KG1 (cell line): Measurements from ENCODE around the gene OBSCN.

Source experiments
- DNase-seq: peaks from one replicate; lab custom pipeline; 2025; lab: John Stamatoyannopoulos, UW

The OBSCN gene

DNA sequence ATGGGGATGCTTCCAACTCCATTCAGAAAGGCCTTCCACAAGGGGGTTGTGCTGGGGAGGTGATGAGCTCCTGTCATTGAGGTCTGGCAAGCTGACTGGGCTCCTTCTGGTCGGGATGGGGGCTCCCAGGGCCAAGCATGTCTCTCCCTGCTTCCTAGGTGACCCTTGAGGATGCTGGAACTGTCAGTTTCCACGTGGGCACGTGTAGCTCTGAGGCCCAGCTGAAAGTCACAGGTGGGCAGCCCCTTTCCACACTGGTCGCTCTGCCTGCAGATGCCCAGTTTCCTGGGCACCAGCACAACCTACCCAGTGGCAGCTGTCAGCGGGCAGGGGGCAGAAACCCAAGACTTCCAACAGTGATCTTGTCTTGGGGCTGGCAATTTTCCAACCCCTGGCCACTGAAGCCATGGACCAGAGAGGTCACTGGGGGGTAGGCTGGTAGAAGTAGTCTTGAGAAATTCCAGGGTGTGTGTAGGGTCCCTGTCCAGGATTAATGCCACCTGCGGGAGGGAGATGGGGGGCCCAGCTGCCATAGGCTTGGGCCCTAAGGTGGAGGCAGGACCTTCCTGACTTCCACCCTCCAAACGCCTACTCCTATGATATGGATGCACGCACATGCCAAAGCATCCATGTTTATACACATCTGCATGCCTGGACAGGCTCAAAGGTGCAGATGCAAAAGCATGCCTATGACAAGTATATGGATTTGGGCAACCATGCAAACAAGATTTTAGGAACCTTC, 101.7 kb downstream of the OBSCN start:
- DNase-seq: no peak

DNA sequence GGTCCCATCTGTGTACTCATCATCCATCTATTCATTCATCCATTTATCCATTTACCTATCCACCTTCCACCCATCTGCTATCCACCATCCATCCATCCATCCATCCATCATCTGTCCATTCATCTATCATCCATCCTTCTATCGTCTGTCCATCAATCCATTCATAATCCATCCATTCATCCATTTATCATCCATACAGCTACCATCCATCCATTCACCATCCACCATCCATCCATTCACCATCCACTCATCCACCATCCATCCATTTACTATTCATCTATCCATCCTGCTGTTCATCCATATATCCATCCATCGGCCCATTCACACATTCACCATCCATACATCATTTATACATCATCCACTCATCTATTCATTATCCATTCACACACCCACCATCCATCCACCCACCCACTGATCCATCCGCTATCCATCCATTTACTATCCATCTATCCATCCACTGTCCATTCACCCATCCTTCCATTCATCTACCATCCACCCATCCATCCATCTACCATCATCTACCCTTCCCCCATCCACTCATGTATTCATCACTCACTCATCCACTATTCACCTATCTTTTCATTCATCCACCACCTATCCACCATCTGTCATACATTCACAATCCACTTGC, 102.4 kb downstream of the OBSCN start:
- no peak for DNase-seq

DNA sequence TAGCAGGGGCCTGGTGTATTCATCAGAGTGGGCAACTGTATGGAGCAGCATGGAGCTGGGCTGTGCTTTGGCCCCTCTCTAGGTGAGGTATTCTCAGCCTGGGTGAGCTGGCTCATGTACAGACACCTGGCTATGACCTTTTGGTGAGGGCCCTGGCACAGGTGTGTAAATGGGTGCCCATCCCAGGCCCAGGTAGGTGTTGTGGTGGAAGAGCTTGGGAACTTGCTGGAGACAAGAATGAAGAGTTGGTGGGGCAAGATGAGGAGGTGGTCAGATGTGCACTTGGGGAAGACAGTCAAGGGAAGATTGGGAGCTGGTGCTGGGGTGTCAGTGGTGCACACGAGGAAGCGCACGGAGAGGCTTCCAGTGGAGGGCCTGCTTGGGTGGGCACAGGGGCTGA, 103.2 kb downstream of the OBSCN start:
- DNase-seq: no peak

DNA sequence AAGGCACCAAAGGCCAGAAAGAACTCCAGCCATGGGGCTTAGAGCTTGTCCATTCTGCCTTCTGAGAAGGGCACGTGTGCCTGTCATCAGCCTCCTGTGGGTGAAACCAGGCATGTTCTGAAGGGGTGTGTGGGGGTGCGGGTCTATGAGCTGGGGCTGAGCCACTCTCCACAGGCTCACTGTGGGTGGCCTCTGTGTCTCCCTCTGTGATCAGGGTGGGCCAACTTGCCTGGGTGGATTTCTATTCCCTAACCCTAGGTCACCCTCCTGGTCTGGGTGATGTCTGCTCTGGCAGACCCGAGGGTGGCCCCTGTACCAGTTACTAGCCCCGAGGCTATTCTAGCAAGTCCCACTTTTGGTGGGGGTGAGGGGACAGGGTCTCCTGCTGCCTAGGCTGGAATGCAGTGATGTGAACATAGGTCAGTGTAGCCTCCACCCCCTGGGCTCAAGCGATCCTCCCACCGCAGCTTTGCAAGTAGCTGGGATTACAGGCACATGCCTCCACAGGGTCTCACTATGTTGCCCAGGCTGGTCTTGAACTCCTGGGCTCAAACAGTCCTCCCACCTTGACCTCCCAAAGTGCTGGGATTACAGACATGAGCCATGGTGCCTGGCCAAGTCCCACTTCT, 104.4 kb downstream of the OBSCN start:
- DNase-seq: no peak

DNA sequence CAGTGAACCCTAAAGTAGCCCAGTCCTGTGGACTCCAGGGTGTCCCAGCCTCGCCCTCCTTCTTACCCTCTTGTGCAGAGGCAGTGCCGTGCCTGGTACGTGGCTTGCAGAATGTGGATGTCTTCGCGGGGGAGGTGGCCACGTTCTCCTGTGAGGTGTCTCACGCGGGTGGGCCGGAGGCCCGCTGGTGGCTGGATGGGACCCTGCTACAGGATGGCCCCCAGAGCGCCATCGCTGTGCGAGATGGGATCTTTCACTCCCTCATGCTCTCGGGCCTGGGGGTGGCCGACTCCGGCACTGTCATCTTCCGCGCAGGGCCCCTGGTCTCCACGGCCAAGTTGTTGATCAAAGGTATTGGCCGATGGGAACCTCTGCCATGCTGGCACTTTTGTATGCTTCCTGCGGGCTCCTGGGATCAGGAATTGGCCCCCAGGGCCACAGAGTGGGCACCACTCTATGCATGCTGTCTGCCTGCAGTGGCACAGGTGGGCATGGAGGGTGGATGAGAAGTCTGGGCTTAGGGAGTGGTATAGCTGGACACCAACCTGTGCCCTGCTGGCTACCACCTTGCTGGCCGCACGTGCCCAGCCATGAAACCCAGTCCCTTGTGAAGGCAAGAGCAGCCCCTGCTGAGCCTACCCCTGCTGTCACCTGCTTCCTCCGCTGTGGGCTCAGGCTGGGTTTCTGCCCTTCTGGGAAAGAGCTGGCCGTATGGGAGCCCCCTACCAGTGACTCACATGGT, 105.9 kb downstream of the OBSCN start:
- no peak for DNase-seq

DNA sequence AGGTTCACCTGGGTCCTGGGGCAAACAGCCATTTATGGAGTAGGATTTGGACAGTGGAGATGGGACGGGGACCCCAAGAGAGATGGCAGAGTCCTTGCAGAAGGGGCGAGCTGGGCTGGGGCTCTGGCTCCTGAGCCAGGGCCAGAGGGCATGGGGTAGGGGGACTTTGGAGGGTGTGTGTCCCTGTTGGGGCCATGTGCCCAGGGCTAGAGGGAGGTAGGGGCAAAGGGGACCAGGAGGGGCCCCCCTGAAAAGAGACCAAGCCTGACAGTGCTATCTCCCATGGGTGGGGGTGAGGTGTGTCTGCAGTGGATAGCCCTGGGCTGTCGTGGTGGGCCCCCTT, 106.4 kb downstream of the OBSCN start:
- DNase-seq: no peak

DNA sequence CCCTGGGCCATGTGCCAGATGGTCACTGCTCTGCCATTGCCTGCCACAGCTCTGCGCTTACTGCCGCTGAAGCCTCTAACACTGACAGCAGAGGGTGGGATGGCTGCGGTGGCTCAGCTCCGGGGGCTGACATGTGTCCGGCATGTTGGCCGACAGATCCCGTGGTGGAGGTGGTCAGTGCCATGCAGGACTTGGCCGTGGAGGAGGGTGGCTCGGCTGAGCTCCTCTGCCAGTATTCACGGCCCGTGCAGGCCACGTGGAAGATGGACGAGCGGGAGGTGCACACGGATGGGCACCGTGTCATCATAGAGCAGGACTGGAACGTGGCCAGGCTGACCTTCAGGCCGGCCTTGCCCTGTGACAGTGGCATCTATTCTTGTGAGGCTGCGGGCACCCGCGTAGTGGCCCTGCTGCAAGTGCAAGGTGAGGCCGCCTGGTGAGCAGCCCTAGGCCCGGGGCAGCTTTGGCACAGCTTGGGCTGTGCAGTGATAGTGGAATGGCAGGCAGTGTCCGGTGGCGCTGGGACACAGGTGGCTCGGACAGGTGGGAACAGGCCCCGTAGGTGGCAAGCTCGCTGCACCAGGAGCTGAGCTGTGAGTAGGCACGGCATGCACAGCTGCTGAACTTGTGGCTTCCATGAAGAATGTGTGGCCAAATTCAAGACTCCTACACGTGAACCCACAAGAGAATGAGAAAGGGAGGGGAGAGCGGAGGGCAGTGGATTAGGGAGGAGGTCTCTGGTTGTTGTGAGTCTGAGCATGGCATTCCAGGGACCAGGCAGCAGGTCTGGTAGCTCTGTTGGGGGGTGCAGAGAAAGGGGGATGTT, 107.0 kb downstream of the OBSCN start:
- DNase-seq: no peak

DNA sequence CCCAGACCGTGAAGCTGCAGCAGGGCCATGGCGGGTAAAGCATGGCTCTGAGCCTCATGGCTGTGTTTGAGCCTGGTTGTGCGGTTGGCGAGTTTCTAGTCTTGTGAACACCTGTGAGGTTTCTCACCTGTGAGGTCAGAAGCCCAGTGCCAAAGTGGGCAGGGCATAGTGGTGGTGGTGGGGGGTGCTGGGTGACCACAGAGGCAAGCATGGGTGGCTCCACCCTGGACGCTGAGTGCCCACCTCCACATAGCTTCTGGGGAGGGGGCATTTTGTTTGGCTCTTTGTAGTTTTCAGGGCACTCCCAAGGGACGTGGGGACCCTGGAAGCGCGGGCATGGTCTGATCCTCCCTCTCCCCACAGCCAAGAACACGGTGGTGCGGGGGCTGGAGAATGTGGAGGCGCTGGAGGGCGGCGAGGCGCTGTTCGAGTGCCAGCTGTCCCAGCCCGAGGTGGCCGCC, 107.7 kb downstream of the OBSCN start:
- no peak for DNase-seq

DNA sequence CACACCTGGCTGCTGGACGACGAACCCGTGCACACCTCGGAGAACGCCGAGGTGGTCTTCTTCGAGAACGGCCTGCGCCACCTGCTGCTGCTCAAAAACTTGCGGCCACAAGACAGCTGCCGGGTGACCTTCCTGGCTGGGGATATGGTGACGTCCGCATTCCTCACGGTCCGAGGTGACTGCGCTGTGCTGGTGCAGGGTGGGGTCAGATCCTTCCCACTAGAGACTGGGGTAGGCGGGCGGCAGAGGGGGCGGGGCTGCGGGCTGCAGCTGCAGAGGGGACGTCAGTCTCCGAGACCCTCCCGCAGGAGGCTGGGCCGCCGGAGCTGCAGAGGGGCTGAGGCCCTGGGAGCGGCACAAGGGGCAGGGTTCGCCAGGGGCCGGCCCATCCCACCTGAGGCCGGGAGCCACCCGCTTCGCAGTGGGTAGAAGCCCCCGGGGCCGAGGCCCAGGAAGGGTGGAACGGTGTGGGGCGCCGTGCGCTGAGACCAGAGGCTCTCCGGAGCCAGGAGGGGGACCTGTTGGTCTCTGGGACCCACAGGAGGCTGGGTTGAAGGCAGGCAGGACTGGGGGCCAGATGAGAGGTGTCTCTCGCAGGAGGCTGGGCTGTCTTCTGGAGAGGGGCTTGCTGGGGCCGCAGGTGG, 108.2 kb downstream of the OBSCN start:
- DNase-seq: no peak

DNA sequence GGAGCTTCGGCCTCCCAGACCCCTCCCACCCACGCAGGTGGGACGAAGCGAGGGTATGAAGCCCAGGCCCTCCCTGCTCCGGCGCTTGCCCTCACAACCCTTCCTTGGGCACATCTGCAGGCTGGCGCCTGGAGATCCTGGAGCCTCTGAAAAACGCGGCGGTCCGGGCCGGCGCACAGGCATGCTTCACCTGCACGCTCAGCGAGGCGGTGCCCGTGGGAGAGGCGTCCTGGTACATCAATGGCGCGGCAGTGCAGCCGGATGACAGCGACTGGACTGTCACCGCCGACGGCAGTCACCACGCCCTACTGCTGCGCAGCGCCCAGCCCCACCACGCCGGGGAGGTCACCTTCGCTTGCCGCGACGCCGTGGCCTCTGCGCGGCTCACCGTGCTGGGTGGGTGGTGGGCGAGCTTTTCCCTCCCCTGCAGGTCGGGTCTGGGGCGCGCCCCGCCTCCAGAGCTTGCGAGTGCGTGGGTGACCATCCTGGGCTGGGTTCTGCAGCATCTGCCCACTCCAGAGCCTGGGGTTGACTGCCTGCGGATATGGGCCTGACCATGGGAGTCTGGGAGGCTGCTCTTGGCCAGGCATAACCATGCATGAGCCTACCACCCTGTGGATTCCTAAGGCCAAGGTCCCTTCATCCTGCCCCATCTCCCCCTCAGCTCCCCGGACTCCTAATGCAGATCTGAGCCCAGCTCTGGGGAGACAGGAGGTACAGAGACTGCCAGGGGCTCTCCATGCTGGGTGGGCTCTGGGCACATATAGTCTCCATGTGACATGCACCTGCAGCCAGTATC, 108.9 kb downstream of the OBSCN start:
- no peak for DNase-seq

DNA sequence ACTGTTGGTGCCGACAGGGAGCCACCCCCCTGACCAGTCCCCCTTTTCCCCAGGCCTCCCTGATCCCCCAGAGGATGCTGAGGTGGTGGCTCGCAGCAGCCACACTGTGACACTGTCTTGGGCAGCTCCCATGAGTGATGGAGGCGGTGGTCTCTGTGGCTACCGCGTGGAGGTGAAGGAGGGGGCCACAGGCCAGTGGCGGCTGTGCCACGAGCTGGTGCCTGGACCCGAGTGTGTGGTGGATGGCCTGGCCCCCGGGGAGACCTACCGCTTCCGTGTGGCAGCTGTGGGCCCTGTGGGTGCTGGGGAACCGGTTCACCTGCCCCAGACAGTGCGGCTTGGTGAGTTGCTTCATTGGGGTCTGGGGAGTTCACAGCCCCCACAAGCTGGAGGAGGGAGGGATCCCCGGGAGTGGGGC, 109.6 kb downstream of the OBSCN start:
- no peak for DNase-seq

DNA sequence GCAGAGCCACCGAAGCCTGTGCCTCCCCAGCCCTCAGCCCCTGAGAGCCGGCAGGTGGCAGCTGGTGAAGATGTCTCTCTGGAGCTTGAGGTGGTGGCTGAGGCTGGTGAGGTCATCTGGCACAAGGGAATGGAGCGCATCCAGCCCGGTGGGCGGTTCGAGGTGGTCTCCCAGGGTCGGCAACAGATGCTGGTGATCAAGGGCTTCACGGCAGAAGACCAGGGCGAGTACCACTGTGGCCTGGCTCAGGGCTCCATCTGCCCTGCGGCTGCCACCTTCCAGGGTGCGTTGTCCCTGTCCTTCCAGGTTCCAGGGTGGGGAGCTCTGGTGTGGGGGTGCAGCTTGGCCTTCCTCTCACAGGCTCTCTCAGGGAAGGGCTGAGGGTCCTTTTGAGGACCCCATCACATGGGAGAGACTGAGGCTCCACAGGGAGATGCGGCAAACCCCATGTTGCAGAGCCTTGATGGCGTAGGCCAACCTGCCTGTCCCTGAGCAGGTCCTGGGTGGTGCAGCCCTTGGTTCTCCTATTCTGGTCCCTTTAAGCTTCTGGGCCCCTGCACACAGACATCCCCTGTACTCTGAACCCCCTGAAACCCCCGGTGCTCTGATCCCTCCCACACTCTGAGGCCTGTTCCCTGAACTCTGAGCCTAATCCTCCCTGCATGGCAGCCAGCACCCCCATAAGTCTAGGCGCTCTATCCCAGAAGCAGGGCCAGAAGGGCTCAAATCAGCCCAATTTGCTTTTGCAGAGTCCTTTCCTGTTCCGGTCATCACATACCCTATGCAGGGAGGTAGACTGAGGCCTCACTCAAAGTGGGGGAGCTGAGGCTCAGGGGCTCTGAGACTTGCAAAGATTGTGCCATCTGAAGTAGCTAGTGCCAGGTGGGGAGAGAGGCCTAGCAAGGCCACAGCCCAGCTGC, 110.3 kb downstream of the OBSCN start:
- no peak for DNase-seq

DNA sequence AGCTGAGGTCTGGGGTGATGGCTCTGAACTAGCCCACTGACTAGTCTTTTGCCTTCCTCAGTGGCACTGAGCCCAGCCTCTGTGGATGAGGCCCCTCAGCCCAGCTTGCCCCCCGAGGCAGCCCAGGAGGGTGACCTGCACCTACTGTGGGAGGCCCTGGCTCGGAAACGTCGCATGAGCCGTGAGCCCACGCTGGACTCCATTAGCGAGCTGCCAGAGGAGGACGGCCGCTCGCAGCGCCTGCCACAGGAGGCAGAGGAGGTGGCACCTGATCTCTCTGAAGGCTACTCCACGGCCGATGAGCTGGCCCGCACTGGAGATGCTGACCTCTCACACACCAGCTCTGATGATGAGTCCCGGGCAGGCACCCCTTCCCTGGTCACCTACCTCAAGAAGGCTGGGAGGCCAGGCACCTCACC, 111.0 kb downstream of the OBSCN start:
- no peak for DNase-seq

DNA sequence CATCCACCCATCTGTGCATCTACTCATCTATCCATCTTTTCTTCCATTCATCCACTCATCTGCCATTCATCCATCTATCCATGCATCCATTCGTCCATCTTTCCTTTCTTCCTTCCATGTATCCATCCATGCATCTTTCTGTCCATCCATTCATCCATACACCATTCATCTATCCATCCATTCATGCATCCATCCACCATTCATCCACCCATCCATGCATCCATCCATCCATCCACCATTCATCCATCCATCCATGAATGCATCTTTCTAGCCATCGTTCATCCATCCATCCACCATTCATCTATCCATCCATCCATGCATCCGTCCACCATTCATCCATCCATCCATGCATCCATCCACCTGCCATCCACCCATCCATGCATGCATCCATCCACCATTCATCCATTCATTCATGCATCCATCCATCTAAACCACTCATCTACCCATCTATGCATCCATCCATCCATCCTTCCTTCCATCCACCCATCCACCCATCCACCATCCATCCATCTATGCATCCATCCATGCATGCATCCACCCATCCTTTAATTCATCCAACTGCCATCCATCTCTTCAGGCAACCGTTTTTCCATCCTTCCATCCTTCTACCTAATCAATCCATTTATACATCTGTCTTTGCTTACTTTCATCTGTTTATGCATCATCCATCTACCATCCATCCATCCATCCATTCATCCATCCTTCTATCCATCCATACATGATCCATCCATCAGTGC, 111.7 kb downstream of the OBSCN start:
- no peak for DNase-seq

DNA sequence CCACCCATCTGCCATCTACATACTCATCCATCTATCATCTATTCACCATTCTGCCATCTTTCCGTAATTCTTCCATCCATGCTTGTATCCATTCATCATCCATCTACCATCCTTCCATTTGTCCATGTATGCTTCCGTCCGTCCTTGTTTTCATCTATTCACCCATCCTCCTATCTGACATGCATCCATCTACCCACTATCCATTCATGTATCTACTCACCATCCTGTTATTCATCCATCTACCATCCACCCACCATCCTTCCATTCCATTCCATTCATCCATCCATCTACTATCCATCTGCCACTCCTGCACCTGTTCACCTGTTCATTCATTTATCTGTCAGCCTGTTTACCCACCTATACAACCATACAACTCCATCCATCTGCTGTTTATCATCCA, 112.5 kb downstream of the OBSCN start:
- DNase-seq: no peak

DNA sequence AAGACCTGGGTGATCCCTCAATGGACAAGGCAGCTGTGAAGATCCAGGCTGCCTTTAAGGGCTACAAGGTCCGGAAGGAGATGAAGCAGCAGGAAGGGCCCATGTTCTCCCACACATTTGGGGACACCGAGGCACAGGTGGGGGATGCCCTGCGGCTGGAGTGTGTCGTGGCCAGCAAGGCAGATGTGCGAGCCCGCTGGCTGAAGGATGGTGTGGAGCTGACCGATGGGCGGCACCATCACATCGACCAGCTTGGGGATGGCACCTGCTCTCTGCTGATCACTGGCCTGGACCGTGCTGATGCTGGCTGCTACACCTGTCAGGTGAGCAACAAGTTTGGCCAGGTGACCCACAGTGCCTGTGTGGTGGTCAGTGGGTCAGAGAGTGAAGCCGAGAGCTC, 113.6 kb downstream of the OBSCN start:
- no peak for DNase-seq

DNA sequence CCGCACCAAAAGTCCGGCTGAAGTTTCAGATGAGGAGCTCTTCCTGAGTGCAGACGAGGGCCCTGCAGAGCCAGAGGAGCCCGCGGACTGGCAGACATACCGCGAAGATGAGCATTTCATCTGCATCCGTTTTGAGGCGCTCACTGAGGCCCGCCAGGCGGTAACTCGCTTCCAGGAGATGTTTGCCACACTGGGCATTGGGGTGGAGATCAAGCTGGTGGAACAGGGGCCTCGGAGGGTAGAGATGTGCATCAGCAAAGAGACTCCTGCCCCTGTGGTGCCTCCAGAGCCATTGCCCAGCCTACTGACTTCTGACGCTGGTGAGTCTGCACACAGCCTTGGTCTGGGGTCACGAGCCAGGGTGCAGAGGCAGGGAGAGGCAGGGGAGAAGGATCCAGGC, 114.1 kb downstream of the OBSCN start:
- no peak for DNase-seq

DNA sequence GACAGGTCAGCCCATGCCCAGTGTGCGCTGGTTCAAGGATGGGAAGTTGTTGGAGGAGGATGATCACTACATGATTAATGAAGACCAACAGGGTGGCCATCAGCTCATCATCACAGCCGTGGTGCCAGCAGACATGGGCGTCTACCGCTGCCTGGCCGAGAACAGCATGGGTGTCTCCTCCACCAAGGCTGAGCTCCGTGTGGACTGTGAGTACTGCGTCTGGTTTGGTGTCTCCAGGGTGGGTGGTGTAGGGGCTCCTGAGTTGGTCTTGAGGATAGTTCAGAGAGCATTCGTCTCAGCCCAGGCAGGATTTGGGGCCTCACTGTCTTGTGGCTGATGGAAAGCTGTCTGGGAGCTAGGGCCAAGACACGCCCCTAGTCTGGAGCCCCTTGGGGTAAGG, 115.6 kb downstream of the OBSCN start:
- no peak for DNase-seq

DNA sequence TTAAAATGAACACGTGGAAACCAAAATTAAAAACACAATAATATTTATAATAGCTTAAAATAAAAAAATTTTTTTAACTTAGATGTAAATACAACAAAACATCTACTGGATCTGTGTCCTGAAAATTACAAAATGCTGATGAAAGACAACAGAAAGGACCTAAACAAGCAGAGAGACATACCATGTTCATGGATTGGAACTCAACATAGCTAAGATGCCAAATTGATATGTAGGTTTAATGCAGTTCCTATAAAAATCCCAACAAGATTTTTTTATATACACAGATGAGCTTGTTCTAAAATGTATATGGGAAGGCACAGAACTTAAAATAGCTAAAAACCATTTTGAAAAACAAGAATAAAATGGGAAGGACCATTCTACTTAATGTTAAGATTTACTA, 117.4 kb downstream of the OBSCN start:
- DNase-seq: no peak
